Measurements from ENCODE around the gene MARK4.
A peak's percentile ranks its signal among the peaks of the same experiment; 100 is the strongest.

Gene MARK4

GRCh38 chr19:45336696-45337251 is 85.7 kb downstream of the MARK4 start:
- DNase-seq (ENCODE audit: low read depth in 2 of 2) = no peak

GRCh38 chr19:45339629-45340028 is 88.6 kb downstream of the MARK4 start:
- no peak for DNase-seq (ENCODE audit: low read depth in 2 of 2)

GRCh38 chr19:45340232-45340898 is 89.3 kb downstream of the MARK4 start, which contains the start of gene KLC3:
TSS of gene KLC3 (plus strand) at chr19:45340750. CDS start at chr19:45345542, 4,792 bp downstream.
- peak in 1 of 2 donors; percentile 21 for DNase-seq (ENCODE audit: low read depth in 2 of 2)

- DNase-seq (ENCODE audit: low read depth in 2 of 2) = no peak
Measured at GRCh38 chr19:45340899-45341453, 89.9 kb downstream of the MARK4 start.

- no peak for DNase-seq (ENCODE audit: low read depth in 2 of 2)
Measured at GRCh38 chr19:45342911-45343310, 91.8 kb downstream of the MARK4 start.

DNA sequence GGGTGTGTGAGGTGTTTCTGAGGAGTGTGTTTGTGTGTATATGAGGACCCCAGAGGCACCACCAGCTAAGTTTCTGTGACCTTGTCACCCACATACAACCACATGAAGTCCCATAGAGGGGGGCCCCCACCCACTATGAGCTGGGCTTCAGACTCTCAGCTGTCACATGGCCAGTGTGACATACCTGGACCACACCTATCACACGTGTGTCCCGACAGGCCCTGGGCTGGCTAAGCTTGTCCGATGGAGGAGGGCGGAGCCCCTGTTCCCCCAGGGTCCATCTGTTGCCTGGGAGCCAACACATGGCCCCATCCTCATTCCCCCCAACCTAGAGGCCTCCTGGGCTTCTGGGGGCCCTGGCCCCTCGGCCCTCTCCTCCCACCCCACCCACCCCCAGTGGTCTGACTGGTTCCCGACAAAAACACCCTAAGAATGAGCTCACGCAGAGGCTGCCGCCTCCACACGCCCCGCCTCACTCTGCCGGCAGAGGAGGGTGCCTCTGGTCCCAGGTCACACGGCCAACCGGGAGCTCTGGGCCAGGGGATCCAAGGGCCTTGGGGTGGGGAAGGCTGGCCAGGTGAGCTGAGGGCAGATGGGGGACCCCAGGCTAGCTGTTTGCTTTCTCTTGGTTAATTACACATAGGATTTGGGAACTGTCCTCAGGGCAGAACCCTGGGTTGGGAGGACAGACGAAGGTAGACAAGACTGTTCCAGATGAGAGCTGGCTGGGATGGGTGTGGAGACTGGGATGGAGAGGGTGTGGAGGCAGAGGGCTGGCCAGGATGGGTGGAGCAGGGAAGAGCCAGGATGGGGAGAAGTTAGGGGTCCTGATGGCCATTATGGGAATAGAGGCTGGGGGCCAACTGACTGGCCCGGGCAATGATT is 93.8 kb downstream of the MARK4 start:
- DNase-seq (ENCODE audit: low read depth in 2 of 2) = no peak

DNA sequence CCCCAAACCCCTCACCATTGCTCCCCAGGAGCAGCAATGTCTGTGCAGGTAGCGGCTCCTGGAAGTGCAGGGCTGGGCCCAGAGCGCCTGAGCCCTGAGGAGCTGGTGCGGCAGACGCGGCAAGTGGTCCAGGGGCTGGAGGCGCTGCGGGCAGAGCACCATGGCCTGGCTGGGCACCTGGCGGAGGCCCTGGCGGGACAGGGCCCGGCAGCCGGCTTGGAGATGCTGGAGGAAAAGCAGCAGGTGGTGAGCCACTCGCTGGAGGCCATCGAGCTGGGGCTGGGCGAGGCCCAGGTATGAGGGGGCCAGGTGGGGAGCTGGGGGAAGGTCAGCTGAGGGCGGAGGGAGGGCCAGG is 94.4 kb downstream of the MARK4 start:
- no peak for DNase-seq (ENCODE audit: low read depth in 2 of 2)

GRCh38 chr19:45346449-45346848 is 95.4 kb downstream of the MARK4 start:
- no peak for DNase-seq (ENCODE audit: low read depth in 2 of 2)

GRCh38 chr19:45347570-45348366 is 96.7 kb downstream of the MARK4 start:
- DNase-seq (ENCODE audit: low read depth in 2 of 2) = no peak

- no peak for DNase-seq (ENCODE audit: low read depth in 2 of 2)
Measured at GRCh38 chr19:45348367-45349125, 97.5 kb downstream of the MARK4 start.

DNA sequence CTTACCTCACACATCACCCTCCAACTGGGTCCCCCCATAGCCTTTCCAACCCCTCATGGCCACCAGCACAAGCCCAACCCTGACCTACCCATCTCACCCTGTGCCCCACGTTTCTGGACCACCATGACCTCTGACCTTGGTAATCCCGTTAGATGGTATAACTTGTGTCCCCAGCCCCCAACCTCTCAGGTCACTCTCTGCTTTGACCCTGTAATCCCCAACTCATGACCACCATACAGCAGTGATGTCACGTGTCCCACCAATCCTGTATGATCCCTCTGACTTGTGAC is 98.0 kb downstream of the MARK4 start:
- no peak for DNase-seq (ENCODE audit: low read depth in 2 of 2)

DNA sequence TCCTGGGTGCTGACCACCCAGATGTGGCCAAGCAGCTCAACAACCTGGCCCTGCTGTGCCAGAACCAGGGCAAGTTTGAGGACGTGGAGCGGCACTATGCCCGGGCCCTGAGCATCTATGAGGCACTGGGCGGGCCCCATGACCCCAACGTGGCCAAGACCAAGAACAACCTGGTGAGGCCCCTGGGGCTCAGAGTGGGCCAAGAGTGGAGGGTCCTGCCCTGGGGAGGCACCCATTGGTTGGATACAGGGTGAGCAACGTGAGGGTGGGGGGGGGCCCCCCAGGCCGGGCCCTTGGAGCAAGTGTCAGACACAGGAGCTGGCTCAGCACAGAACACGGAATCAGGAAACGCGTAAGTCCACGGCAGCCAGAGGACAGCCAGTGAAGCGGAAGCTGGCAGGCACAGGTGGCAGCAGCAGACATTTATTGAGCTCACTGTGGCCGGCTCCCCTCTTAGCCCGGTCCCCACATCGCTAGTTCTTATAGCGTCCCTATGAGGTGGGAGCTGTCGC is 98.4 kb downstream of the MARK4 start:
- no peak for DNase-seq (ENCODE audit: low read depth in 2 of 2)

GRCh38 chr19:45350477-45351058 is 99.5 kb downstream of the MARK4 start:
- no peak for DNase-seq (ENCODE audit: low read depth in 2 of 2)

- no peak for DNase-seq (ENCODE audit: low read depth in 2 of 2)
Measured at GRCh38 chr19:45351401-45351952, 100.4 kb downstream of the MARK4 start.

DNA sequence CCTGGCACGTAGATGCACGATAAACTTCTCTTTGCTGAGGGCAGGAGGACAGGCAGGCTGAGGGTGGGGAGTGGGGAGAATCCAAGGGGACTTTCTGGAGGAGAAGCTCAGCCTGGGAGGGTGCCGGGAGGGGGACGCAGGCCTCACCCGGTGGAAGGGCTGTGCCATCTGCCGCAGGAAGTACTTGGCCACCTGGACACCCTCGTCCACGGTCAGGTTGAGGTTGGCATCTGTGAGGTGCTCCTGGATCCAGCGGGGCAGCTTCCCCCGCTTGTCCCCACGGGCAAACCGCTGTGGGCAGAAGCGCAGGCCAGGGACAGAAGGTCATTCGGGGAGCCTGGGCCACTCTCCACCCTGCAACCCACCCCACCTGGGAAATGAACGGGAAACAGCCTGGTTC is 101.0 kb downstream of the MARK4 start:
- DNase-seq (ENCODE audit: low read depth in 2 of 2) = no peak

- no peak for DNase-seq (ENCODE audit: low read depth in 2 of 2)
Measured at GRCh38 chr19:45352471-45352870, 101.4 kb downstream of the MARK4 start.

- no peak for DNase-seq (ENCODE audit: low read depth in 2 of 2)
Measured at GRCh38 chr19:45352914-45353796, 102.1 kb downstream of the MARK4 start.

DNA sequence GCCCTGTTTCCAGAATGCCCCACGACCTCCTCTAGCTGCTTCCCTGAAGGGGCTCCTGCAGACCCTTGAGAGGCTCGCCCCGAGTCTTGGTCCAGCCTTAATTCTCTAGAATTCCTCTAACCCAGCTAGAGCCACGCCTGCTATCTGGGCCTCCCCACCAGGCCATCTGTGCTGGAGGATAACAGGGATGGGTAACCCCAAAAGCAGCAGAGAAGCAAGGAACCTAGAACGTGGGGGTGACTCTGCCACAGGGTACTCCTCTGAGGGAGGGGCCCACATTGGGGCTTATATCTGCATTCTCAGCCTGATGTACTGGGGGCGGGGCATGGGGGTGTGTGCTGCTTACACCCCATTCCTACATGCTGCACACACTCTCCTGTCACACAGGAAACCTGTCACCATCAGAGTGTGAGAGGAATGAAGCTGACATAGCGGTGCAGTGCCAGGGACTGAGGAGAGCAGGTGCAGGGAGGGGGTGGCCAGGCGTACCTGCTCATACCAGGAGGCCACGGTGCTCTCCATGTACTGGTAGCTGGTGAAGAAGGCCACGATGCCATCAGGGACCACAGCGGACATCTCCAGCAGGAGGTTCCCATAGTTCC is 103.3 kb downstream of the MARK4 start:
- no peak for DNase-seq (ENCODE audit: low read depth in 2 of 2)
